ENCODE results near the gene OOSP3.

Gene OOSP3

GRCh38 chr11:59859673-59860072 lies 18.9 kb upstream of the OOSP3 start:
- no peak for DNase-seq (ENCODE audit: low read depth)
- no peak for TF ChIP-seq CTCF (conservative IDR thresholded peaks at IDR 0.05; ENCODE audit: low read length)
- no peak overlapping the region for H3K4me3 ChIP-seq (ENCODE audit: low read length)

- DNase-seq (ENCODE audit: low read depth): no peak
- TF ChIP-seq CTCF (conservative IDR thresholded peaks at IDR 0.05; ENCODE audit: low read length): no peak
- H3K4me3 ChIP-seq (ENCODE audit: low read length): no peak overlapping the region
Observed at GRCh38 chr11:59862252-59862651, 16.3 kb upstream of the OOSP3 start.

- TF ChIP-seq CTCF (conservative IDR thresholded peaks at IDR 0.05; ENCODE audit: low read length): no peak
- no peak for DNase-seq (ENCODE audit: low read depth)
Observed at GRCh38 chr11:59865031-59865430, 13.6 kb upstream of the OOSP3 start.

GRCh38 chr11:59866397-59866796 lies 12.2 kb upstream of the OOSP3 start, which contains the start of gene TCN1:
Gene TCN1, minus strand, starts transcription at chr11:59866487. Its CDS starts 17 bp downstream, at chr11:59866470.
- TF ChIP-seq CTCF (conservative IDR thresholded peaks at IDR 0.05; ENCODE audit: low read length): no peak
- DNase-seq (ENCODE audit: low read depth): no peak

More at GRCh38 chr11:59865031-59865430, 13.6 kb upstream of the OOSP3 start:
- no peak overlapping the region for H3K4me3 ChIP-seq (ENCODE audit: low read length)

GRCh38 chr11:59866836-59867235 lies 11.7 kb upstream of the OOSP3 start:
- no peak for TF ChIP-seq CTCF (conservative IDR thresholded peaks at IDR 0.05; ENCODE audit: low read length)
- no peak overlapping the region for H3K4me3 ChIP-seq (ENCODE audit: low read length)
- DNase-seq (ENCODE audit: low read depth): no peak

More at GRCh38 chr11:59866397-59866796, 12.2 kb upstream of the OOSP3 start, which contains the start of gene TCN1:
- no peak within 1 kb of the TSS for H3K4me3 ChIP-seq (ENCODE audit: low read length)

GRCh38 chr11:59867946-59868345 lies 10.6 kb upstream of the OOSP3 start:
- TF ChIP-seq CTCF (conservative IDR thresholded peaks at IDR 0.05; ENCODE audit: low read length): no peak
- no peak for DNase-seq (ENCODE audit: low read depth)
- H3K4me3 ChIP-seq (ENCODE audit: low read length): no peak overlapping the region

GRCh38 chr11:59872076-59872475 lies 6.5 kb upstream of the OOSP3 start:
- no peak overlapping the region for H3K4me3 ChIP-seq (ENCODE audit: low read length)
- TF ChIP-seq CTCF (conservative IDR thresholded peaks at IDR 0.05; ENCODE audit: low read length): no peak
- DNase-seq (ENCODE audit: low read depth): no peak

Measured in AG10803 (cell line).